HepG2 (cell line): Measurements from ENCODE around the gene MAPK14. TPM values are rescaled to one million over a fixed set of nuclear protein-coding genes. Genes with fewer than 3 reads are reported as not detected.

Experiments used
- ATAC-seq: fragments of 200-7000 bp; cut with Tn5 transposase; 3 replicates; pipeline ENCODE4 v1.9.1; 2020; ENCODE audit warnings: mild to moderate bottlenecking, moderate library complexity
- BruUV-seq: library from RNA; stranded (reverse); fragments of 400-500 nt; replicated peaks from 2 replicates; lab custom pipeline; 2021; lab: Mats Ljungman, UMichigan
- CTCF ChIA-PET: fragments of 300-600 bp; formaldehyde crosslinking; extraction: SDS; loops from one replicate; lab custom pipeline; 2021; ENCODE audit warnings: low total read pairs, inconsistent platforms, low intra/inter-chr PET ratio; lab: Yijun Ruan, JAX
- POLR2A ChIA-PET: fragments of 350-600 bp; sonication (Branson Sonifier 250); formaldehyde crosslinking; loops from one replicate; lab custom pipeline; 2020; ENCODE audit warnings: antibody characterized with exemption, inconsistent platforms; lab: Yijun Ruan, JAX
- DNase-seq: peaks from one replicate; pipeline ENCODE4 v3.0.0-alpha.2; 2015; ENCODE audit warnings: low spot score
- FAIRE-seq: peaks from 3 replicates; lab custom pipeline; 2011; peaks lifted over from hg19 to GRCh38; lab: Jason Lieb, UNC
- H2AFZ ChIP-seq: one replicate; pipeline ENCODE4 v1.6.1; 2011; ENCODE audit warnings: low read length, inconsistent platforms
- H3K27ac ChIP-seq: fragments of 300-600 bp; 3 replicates; pipeline ENCODE4 v1.8.0; 2011; ENCODE audit warnings: mixed run types, mild to moderate bottlenecking, mixed read lengths, low read length, inconsistent platforms; ENCODE audit not compliant: insufficient read depth; ENCODE audit errors: extremely low read length
- H3K27me3 ChIP-seq, 2 experiments: fragments of 200-600 bp in 1 of 2; 2 replicates in 1 of 2; 3 replicates in 1 of 2; pipeline versions ENCODE4 v1.6.0 to v1.8.0; 2011; ENCODE audit warnings: low read length in 2 of 2, mild to moderate bottlenecking in 2 of 2, moderate library complexity in 2 of 2, inconsistent platforms in 1 of 2; ENCODE audit not compliant: insufficient read depth in 2 of 2, control insufficient read depth in 1 of 2
- H3K36me3 ChIP-seq, 2 experiments: fragments of 200-600 bp in 1 of 2; replicated peaks in 1 of 2; 2 replicates in 1 of 2; 3 replicates in 1 of 2; pipeline versions ENCODE4 v1.5.1 to v1.8.0; 2011; ENCODE audit warnings: low read length in 2 of 2, inconsistent platforms in 1 of 2; ENCODE audit not compliant: insufficient read depth in 2 of 2, control insufficient read depth in 1 of 2
- H3K4me1 ChIP-seq: 2 replicates; pipeline ENCODE4 v1.5.1; 2012; ENCODE audit warnings: low read length, inconsistent platforms; ENCODE audit not compliant: insufficient read depth
- H3K4me2 ChIP-seq: 2 replicates; pipeline ENCODE4 v1.6.0; 2011; ENCODE audit warnings: low read depth, low read length, inconsistent platforms
- H3K4me3 ChIP-seq, 3 experiments: fragments of 200-600 bp in 1 of 3; sonication (generic), shearing (Covaris generic) in 1 of 3; replicated peaks in 1 of 3; 2 replicates each; pipeline ENCODE4 v1.5.1; 2011 to 2016; ENCODE audit warnings: low read length in 3 of 3, inconsistent platforms in 2 of 3, low read depth in 2 of 3, mild to moderate bottlenecking in 2 of 3, control low read depth in 1 of 3, mixed read lengths in 1 of 3; ENCODE audit not compliant: insufficient read depth in 1 of 3
- H3K79me2 ChIP-seq: one replicate; pipeline ENCODE4 v1.6.1; 2011; ENCODE audit warnings: low read length, inconsistent platforms; ENCODE audit not compliant: insufficient read depth
- H3K9ac ChIP-seq: 2 replicates; pipeline ENCODE4 v1.6.0; 2011; ENCODE audit warnings: mild to moderate bottlenecking, low read depth, low read length, inconsistent platforms; ENCODE audit not compliant: insufficient read depth
- H3K9me3 ChIP-seq: 2 replicates; pipeline ENCODE4 v1.5.1; 2012; ENCODE audit warnings: mild to moderate bottlenecking, low read length
- H4K20me1 ChIP-seq: 2 replicates; pipeline ENCODE4 v1.6.0; 2011; ENCODE audit warnings: inconsistent platforms, mild to moderate bottlenecking, low read length, moderate library complexity; ENCODE audit not compliant: insufficient read depth
- FOXO1 ChIP-seq: sonication (generic); formaldehyde crosslinking; IDR thresholded peaks from 2 replicates; pipeline ENCODE4 v1.4.0; 2020; ENCODE audit warnings: missing genetic modification reagents
- HCFC1 ChIP-seq: fragments of 150-350 bp; IDR thresholded peaks from 2 replicates; pipeline ENCODE4 v1.6.1; 2014; ENCODE audit warnings: low read depth, low read length
- HDAC1 ChIP-seq: sonication (generic); formaldehyde crosslinking; IDR thresholded peaks from 2 replicates; pipeline ENCODE4 v1.5.1; 2020; ENCODE audit warnings: mild to moderate bottlenecking, missing genetic modification reagents
- IKZF5 ChIP-seq: IDR thresholded peaks from 2 replicates; pipeline ENCODE4 v1.6.1; 2018; ENCODE audit warnings: missing genetic modification reagents, mild to moderate bottlenecking, missing compliant biosample characterization
- KLF11 ChIP-seq: IDR thresholded peaks from 2 replicates; pipeline ENCODE4 v1.6.1; 2016; ENCODE audit warnings: missing compliant biosample characterization
- MAF1 ChIP-seq: sonication (generic); formaldehyde crosslinking; IDR thresholded peaks from 2 replicates; pipeline ENCODE4 v1.5.0; 2020; ENCODE audit warnings: missing genetic modification reagents, borderline replicate concordance
- MIER3 ChIP-seq: IDR thresholded peaks from 2 replicates; pipeline ENCODE4 v1.6.1; 2016; ENCODE audit warnings: missing compliant biosample characterization, borderline replicate concordance
- POLR2AphosphoS2 ChIP-seq: IDR thresholded peaks from 2 replicates; pipeline ENCODE4 v1.6.1; 2011; ENCODE audit warnings: low read depth, low read length, improper control_type of control experiment
- SRY ChIP-seq: sonication (generic); formaldehyde crosslinking; IDR thresholded peaks from 2 replicates; pipeline ENCODE4 v1.8.0; 2022; ENCODE audit warnings: mild to moderate bottlenecking, missing genetic modification reagents
- YY1 ChIP-seq: IDR thresholded peaks from 2 replicates; pipeline ENCODE4 v1.6.1; 2011; ENCODE audit warnings: low read length, low read depth, moderate library complexity, mild to moderate bottlenecking; ENCODE audit not compliant: insufficient read depth, insufficient replicate concordance
- ZBTB25 ChIP-seq: IDR thresholded peaks from 2 replicates; pipeline ENCODE4 v1.6.1; 2018; ENCODE audit warnings: missing genetic modification reagents
- ZBTB4 ChIP-seq: sonication (generic); formaldehyde crosslinking; IDR thresholded peaks from 2 replicates; pipeline ENCODE4 v1.4.0; 2020; ENCODE audit warnings: missing genetic modification reagents, mild to moderate bottlenecking, borderline replicate concordance
- ZHX1 ChIP-seq: sonication (generic); formaldehyde crosslinking; IDR thresholded peaks from 2 replicates; pipeline ENCODE4 v1.8.1; 2022; ENCODE audit warnings: low read depth, mild to moderate bottlenecking, missing genetic modification reagents
- ZKSCAN1 ChIP-seq: fragments of 150-350 bp; IDR thresholded peaks from 2 replicates; pipeline ENCODE4 v1.6.1; 2014; ENCODE audit warnings: low read length
- ZNF331 ChIP-seq: sonication (generic); formaldehyde crosslinking; IDR thresholded peaks from 2 replicates; pipeline ENCODE4 v1.4.0; 2020; ENCODE audit warnings: missing genetic modification reagents
- whole genome bisulfite sequencing: methylation state at CpG from one replicate; pipeline ENCODE4 v1.1.6; 2017; ENCODE audit warnings: low lambda C conversion rate; 5-methylcytosine and 5-hydroxymethylcytosine counted together
- in situ Hi-C: cut with HindIII; loops from 2 replicates; pipeline ENCODE4 v1.10.0; 2017; ENCODE audit warnings: low pct_unique_long_range_greater_than_20kb; ENCODE audit not compliant: extremely low pct_ligation_motif_present
- intact Hi-C: fragments of 100-400 bp; cut with micrococcal nuclease; formaldehyde crosslinking; loops from one replicate; pipeline ENCODE4 v1.10.0; 2022; ENCODE audit not compliant: unreplicated experiment
- polyA plus RNA-seq, 8 experiments: library from polyadenylated mRNA; depleted of rRNA in 3 of 8; stranded (reverse) in 7 of 8; unstranded in 1 of 8; fragments of >200 nt; fragmentation: Illumina TruSeq in 4 of 8; extraction: Trizol in 4 of 8; gene quantifications; 2 replicates each; pipeline versions ENCODE4 v1.2.1 to v1.2.3, GENCODE V29; 2011 to 2016; ENCODE audit warnings: low read depth in 4 of 8, missing spikeins in 1 of 8, mixed read lengths in 1 of 8; ENCODE audit not compliant: insufficient read depth in 1 of 8
- total RNA-seq, 5 experiments: library from RNA; depleted of rRNA; stranded (reverse); fragments of >200 nt; fragmentation: Illumina TruSeq; extraction: Trizol; gene quantifications; 2 replicates each; pipeline ENCODE4 v1.2.3, GENCODE V29; 2016; ENCODE audit warnings: low read depth in 1 of 5

MAPK14 gene
- total and polyA plus RNA-seq, 2 of the 13 experiments (the other 11 are each of a cell fraction or from before 2014, with no cell fraction given) = 66.3 to 67.3 TPM

GRCh38 chr6:36116943-36117342 is 89.3 kb downstream of the MAPK14 start:
- Histone ChIP-seq H3K27ac (no peak overlapping the region), H2AFZ (no peak overlapping the region), H3K36me3 (peaks cover 0 to 2% of the 10 kb centered on the region in 2 experiments; a peak in 2 of 5 replicates), H3K4me3 (no peak overlapping the region), H3K9ac (no peak overlapping the region), H3K4me2 (no peak overlapping the region), H3K4me1 (peaks cover 24% of the 10 kb centered on the region), H3K9me3 (no peaks in the 10 kb centered on the region), H3K79me2 (no peaks in the 10 kb centered on the region), H4K20me1 (no peaks in the 10 kb centered on the region), H3K27me3 (no peaks in the 10 kb centered on the region)
- ChIA-PET POLR2A (interaction anchor here (1.1 kb wide), 1 partner anchor 89 kb away, joined by 3 read pairs; the partner anchor contains the start of gene MAPK14), CTCF (no interaction called here)
- no peak for DNase-seq
- in situ Hi-C loops = no loop called here
- WGBS = 100% methylated on average over 2 of the region's 2 CpGs
- intact Hi-C loops = no loop called here
- no peak for ATAC-seq
- BruUV-seq = no TSS peak
- FAIRE-seq = no peak
- no peak for TF ChIP-seq HCFC1
- TF ChIP-seq ZBTB25 (CRISPR knock-in tag) = no peak
- no peak for TF ChIP-seq POLR2AphosphoS2
- no peak for TF ChIP-seq MAF1
- TF ChIP-seq ZBTB4 (CRISPR knock-in tag) = no peak
- no peak for TF ChIP-seq FOXO1 (CRISPR knock-in tag)
- TF ChIP-seq YY1 = no peak
- TF ChIP-seq MIER3 = no peak
- TF ChIP-seq ZNF331 (CRISPR knock-in tag) = no peak
- no peak for TF ChIP-seq KLF11 (CRISPR knock-in tag)
- no peak for TF ChIP-seq SRY (CRISPR knock-in tag)
- TF ChIP-seq IKZF5 (CRISPR knock-in tag) = no peak
- TF ChIP-seq ZKSCAN1 = no peak
- TF ChIP-seq ZHX1 = no peak
- TF ChIP-seq HDAC1 (CRISPR knock-in tag) = no peak
